MM.1S (cell line): ENCODE data around the gene CCDC81.

Experiments
- DNase-seq: peaks from one replicate; pipeline ENCODE4 v3.0.0-alpha.2; 2015
- H2AFZ ChIP-seq: fragments of 300-600 bp; sonication (generic); 2 replicates; pipeline ENCODE4 v1.6.0; 2016; ENCODE audit warnings: antibody characterized with exemption, low read length
- H3F3A ChIP-seq: fragments of 300-600 bp; sonication (generic); 2 replicates; pipeline ENCODE4 v1.6.1; 2016; ENCODE audit warnings: mild to moderate bottlenecking, antibody characterized with exemption, low read length, moderate library complexity, mixed read lengths; ENCODE audit not compliant: insufficient read depth
- H3K27ac ChIP-seq: fragments of 300-600 bp; sonication (generic); 2 replicates; pipeline ENCODE4 v1.5.1; 2016; ENCODE audit warnings: mild to moderate bottlenecking, low read length
- H3K27me3 ChIP-seq: fragments of 300-600 bp; sonication (generic); replicated peaks from 2 replicates; pipeline ENCODE4 v1.6.0; 2016; ENCODE audit warnings: low read length; ENCODE audit not compliant: insufficient read depth
- H3K36me3 ChIP-seq: fragments of 300-600 bp; sonication (generic); replicated peaks from 2 replicates; pipeline ENCODE4 v1.6.1; 2016; ENCODE audit warnings: mild to moderate bottlenecking, low read length, mixed read lengths; ENCODE audit not compliant: insufficient read depth
- H3K4me1 ChIP-seq: fragments of 300-600 bp; sonication (generic); 2 replicates; pipeline ENCODE4 v1.6.1; 2016; ENCODE audit warnings: low read length, mixed read lengths
- H3K4me2 ChIP-seq: fragments of 300-600 bp; sonication (generic); 2 replicates; pipeline ENCODE4 v1.6.0; 2016; ENCODE audit warnings: low read depth, low read length
- H3K4me3 ChIP-seq: fragments of 300-600 bp; sonication (generic); 2 replicates; pipeline ENCODE4 v1.5.1; 2016; ENCODE audit warnings: low read length, mixed read lengths
- H3K79me2 ChIP-seq: fragments of 300-600 bp; sonication (generic); 2 replicates; pipeline ENCODE4 v1.6.1; 2016; ENCODE audit warnings: mixed run types, low read length, mixed read lengths
- H3K9ac ChIP-seq: fragments of 300-600 bp; sonication (generic); 2 replicates; pipeline ENCODE4 v1.6.1; 2016; ENCODE audit warnings: low read length, mixed read lengths
- H3K9me2 ChIP-seq: fragments of 300-600 bp; sonication (generic); replicated peaks from 2 replicates; pipeline ENCODE4 v1.6.1; 2016; ENCODE audit warnings: mild to moderate bottlenecking, low read length, mixed read lengths; ENCODE audit not compliant: insufficient read depth
- H3K9me3 ChIP-seq: fragments of 300-600 bp; sonication (generic); replicated peaks from 2 replicates; pipeline ENCODE4 v1.6.1; 2016; ENCODE audit warnings: mild to moderate bottlenecking, low read length, mixed read lengths; ENCODE audit not compliant: insufficient read depth
- H4K20me1 ChIP-seq: fragments of 300-600 bp; sonication (generic); 2 replicates; pipeline ENCODE4 v1.6.1; 2016; ENCODE audit warnings: mild to moderate bottlenecking, low read length, moderate library complexity, mixed read lengths; ENCODE audit not compliant: insufficient read depth
- CTCF ChIP-seq: fragments of 300-600 bp; sonication (generic); IDR thresholded peaks from 2 replicates; pipeline ENCODE4 v1.5.1; 2016; ENCODE audit warnings: antibody characterized with exemption, low read length, mixed read lengths
- EZH2 ChIP-seq: fragments of 300-600 bp; sonication (generic); optimal IDR thresholded peaks from 2 replicates; pipeline ENCODE3; 2017; ENCODE audit warnings: low read depth, mild to moderate bottlenecking, antibody characterized with exemption, low read length, mixed read lengths
- EZH2phosphoT487 ChIP-seq: fragments of 300-600 bp; sonication (generic); IDR thresholded peaks from 2 replicates; pipeline ENCODE4 v1.6.1; 2018; ENCODE audit warnings: antibody characterized with exemption, low read length

Gene CCDC81

DNA sequence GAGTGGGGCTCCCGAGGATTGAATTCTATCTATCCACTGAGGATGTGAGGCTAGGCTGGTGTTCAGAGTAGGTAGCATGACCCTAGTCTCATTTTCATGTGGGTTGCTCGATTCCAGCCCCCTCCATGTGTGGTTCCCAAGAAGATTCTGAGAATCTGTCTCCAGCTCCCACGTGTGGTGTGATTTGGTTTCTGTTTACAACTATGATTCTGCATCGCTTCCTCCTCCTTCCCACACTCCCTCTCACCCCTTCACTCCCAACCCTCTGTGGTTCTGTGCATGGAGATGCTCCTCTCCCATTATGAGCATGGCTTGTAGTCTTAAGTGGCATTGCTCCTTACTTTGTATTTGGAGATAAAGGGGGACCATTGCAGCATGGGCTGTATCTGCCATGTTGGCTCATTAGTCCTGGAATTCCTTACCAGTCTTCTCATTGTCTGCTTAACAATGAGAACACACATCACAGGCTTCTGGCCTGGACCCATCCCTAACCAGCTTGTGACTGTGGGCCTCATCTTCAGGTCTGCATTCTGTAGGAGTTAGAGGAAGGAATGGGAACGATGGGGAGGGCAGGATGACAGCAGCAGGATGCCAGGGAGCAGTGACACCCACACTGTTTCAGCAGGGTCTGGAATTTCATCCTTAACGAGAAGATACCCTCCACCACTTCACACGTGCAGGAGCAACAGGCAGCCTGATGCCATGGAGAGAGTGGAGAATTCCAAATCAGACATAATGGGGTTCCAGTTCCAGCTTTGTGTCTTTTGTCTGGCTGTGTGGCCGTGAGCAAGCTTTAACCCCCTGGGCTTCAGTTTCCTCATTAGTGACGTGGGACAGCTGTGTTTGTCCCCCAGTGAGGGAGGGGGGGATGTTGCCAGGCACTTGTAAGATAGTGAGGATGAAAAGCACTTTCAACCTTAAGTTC lies 86.0 kb downstream of the CCDC81 start:
- Histone ChIP-seq H4K20me1 (no peaks in the 10 kb centered on the region), H3K4me2 (no peak overlapping the region), H3K27ac (no peak overlapping the region), H3K27me3 (no peaks in the 10 kb centered on the region), H3K9ac (no peak overlapping the region), H2AFZ (no peak overlapping the region), H3K79me2 (no peaks in the 10 kb centered on the region), H3K36me3 (no peaks in the 10 kb centered on the region), H3F3A (no peaks in the 10 kb centered on the region), H3K9me2 (no peaks in the 10 kb centered on the region), H3K9me3 (no peaks in the 10 kb centered on the region), H3K4me1 (no peaks in the 10 kb centered on the region), H3K4me3 (no peak overlapping the region)
- TF ChIP-seq EZH2phosphoT487 (no peak), CTCF (no peak), EZH2 (no peak)
- no peak for DNase-seq

DNA sequence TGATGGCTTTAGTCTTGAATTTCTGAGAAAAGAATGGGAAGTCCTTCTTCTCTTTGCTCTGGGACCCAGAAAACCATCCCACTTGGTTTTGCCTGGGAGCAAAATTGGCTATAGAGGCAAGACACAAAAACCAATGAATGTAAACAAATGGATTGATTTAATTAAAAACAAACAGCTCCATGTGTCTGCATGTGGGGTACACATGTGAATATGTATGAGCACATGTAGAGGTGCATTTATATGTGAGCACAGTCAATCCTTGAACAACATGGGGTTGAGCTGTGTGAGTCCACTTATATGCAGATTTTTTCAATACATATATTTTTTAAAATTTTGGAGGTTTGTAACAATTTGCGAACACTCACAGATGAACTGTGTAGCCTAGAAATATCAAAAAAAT lies 87.2 kb downstream of the CCDC81 start:
- no peaks in the 10 kb centered on the region for H3K79me2 ChIP-seq
- H3K9ac ChIP-seq, result no peak overlapping the region
- no peak overlapping the region for H3K4me3 ChIP-seq
- no peak overlapping the region for H3K27ac ChIP-seq
- H3F3A ChIP-seq, result no peaks in the 10 kb centered on the region
- no peaks in the 10 kb centered on the region for H3K9me3 ChIP-seq
- TF ChIP-seq EZH2phosphoT487 (no peak), CTCF (no peak), EZH2 (no peak)
- H3K4me1 ChIP-seq, result no peaks in the 10 kb centered on the region
- H3K36me3 ChIP-seq, result no peaks in the 10 kb centered on the region
- no peak overlapping the region for H3K4me2 ChIP-seq
- H4K20me1 ChIP-seq, result no peaks in the 10 kb centered on the region
- no peak for DNase-seq
- no peaks in the 10 kb centered on the region for H3K27me3 ChIP-seq
- H2AFZ ChIP-seq, result no peak overlapping the region
- H3K9me2 ChIP-seq, result no peaks in the 10 kb centered on the region

GRCh38 chr11:86463120-86463519 lies 88.4 kb downstream of the CCDC81 start:
- no peak for DNase-seq
- TF ChIP-seq CTCF (no peak), EZH2phosphoT487 (no peak), EZH2 (no peak)
- no peaks in the 10 kb centered on the region for H3F3A ChIP-seq

More at GRCh38 chr11:86463120-86463519, 88.4 kb downstream of the CCDC81 start:
- H3K4me1 ChIP-seq, result no peaks in the 10 kb centered on the region
- no peaks in the 10 kb centered on the region for H3K79me2 ChIP-seq
- H3K27ac ChIP-seq, result no peak overlapping the region
- H4K20me1 ChIP-seq, result no peaks in the 10 kb centered on the region
- no peak overlapping the region for H2AFZ ChIP-seq
- H3K9me3 ChIP-seq, result no peaks in the 10 kb centered on the region
- no peaks in the 10 kb centered on the region for H3K36me3 ChIP-seq
- no peak overlapping the region for H3K4me3 ChIP-seq
- H3K9me2 ChIP-seq, result no peaks in the 10 kb centered on the region
- no peaks in the 10 kb centered on the region for H3K27me3 ChIP-seq
- no peak overlapping the region for H3K4me2 ChIP-seq
- no peak overlapping the region for H3K9ac ChIP-seq
